Urinary bladder (tissue), 4 donors: ENCODE data around the gene CAPN12. TPM values are rescaled to one million over a fixed set of nuclear protein-coding genes. Genes with fewer than 3 reads are reported as not detected.
A peak's percentile ranks its signal among the peaks of the same experiment; 100 is the strongest.

ENCODE experiments used
- DNase-seq: peaks from one replicate; pipeline ENCODE4 v3.0.0-alpha.2; 2015; ENCODE audit errors: extremely low spot score
- H3K27ac ChIP-seq: one replicate; pipeline ENCODE4 v1.5.1; 2013; ENCODE audit warnings: low read depth, mild to moderate bottlenecking, moderate library complexity
- H3K36me3 ChIP-seq: one replicate; pipeline ENCODE4 v1.6.1; 2013; ENCODE audit warnings: mild to moderate bottlenecking, moderate library complexity; ENCODE audit not compliant: insufficient read depth
- H3K4me1 ChIP-seq: one replicate; pipeline ENCODE4 v1.6.1; 2013; ENCODE audit warnings: mild to moderate bottlenecking, moderate library complexity; ENCODE audit not compliant: insufficient read depth
- H3K4me3 ChIP-seq: one replicate; pipeline ENCODE4 v1.5.1; 2013; ENCODE audit warnings: low read depth, low read length
- WGBS: extraction: QIAGEN DNeasy Blood & Tissue Kit; methylation state at CpG from one replicate; pipeline ENCODE4 v1.1.7; 2013; 5-methylcytosine and 5-hydroxymethylcytosine counted together
- polyA plus RNA-seq: library from polyadenylated mRNA; stranded (reverse); fragments of 200-250 nt; gene quantifications from one replicate; pipeline ENCODE4 v1.2.3, GENCODE V29; 2013
- total RNA-seq: library from RNA; depleted of rRNA; stranded (reverse); fragments of >200 nt; gene quantifications from one replicate; pipeline ENCODE4 v1.2.3, GENCODE V29; 2014
- donor health status: healthy with polysubstance abuse.
- donor health status: healthy.

CAPN12 gene
- total and polyA plus RNA-seq, 2 donors: 1.4 to 3.2 TPM

GRCh38 chr19:38722947-38723605 lies 21.2 kb downstream of the CAPN12 start:
- WGBS: 87% methylated on average over 10 of the region's 10 CpGs
- H3K27ac ChIP-seq: no peak overlapping the region
- H3K36me3 ChIP-seq: peaks cover 9% of the 10 kb centered on the region
- H3K4me1 ChIP-seq: no peaks in the 10 kb centered on the region
- H3K4me3 ChIP-seq: no peak overlapping the region
- DNase-seq: no peak

- Histone ChIP-seq H3K4me1 (no peaks in the 10 kb centered on the region), H3K4me3 (no peak overlapping the region), H3K36me3 (peaks cover 2% of the 10 kb centered on the region), H3K27ac (peak overlapping the region; percentile 38)
- no peak for DNase-seq
- 67% methylated on average over 17 of the region's 17 CpGs for WGBS
Measured at GRCh38 chr19:38721979-38722773, 22.1 kb downstream of the CAPN12 start.

GRCh38 chr19:38721496-38721895 lies 22.8 kb downstream of the CAPN12 start:
- no peak for DNase-seq
- H3K36me3 ChIP-seq: peaks cover 1% of the 10 kb centered on the region
- WGBS: 88% methylated on average over 20 of the region's 20 CpGs

GRCh38 chr19:38720559-38721236 lies 23.6 kb downstream of the CAPN12 start:
- Histone ChIP-seq H3K4me1 (no peaks in the 10 kb centered on the region), H3K36me3 (peaks cover 1% of the 10 kb centered on the region), H3K4me3 (no peak overlapping the region), H3K27ac (no peak overlapping the region)
- DNase-seq: no peak
- 94% methylated on average over 15 of the region's 15 CpGs for WGBS

More at GRCh38 chr19:38721496-38721895, 22.8 kb downstream of the CAPN12 start:
- Histone ChIP-seq H3K4me3 (no peak overlapping the region), H3K27ac (no peak overlapping the region), H3K4me1 (no peaks in the 10 kb centered on the region)

GRCh38 chr19:38719761-38720558 lies 24.3 kb downstream of the CAPN12 start:
- no peak overlapping the region for H3K27ac ChIP-seq
- no peak for DNase-seq
- 74% methylated on average over 24 of the region's 24 CpGs for WGBS
- peaks cover 1% of the 10 kb centered on the region for H3K36me3 ChIP-seq
- no peak overlapping the region for H3K4me3 ChIP-seq
- no peaks in the 10 kb centered on the region for H3K4me1 ChIP-seq

- Histone ChIP-seq H3K4me1 (no peaks in the 10 kb centered on the region), H3K27ac (no peak overlapping the region), H3K36me3 (peaks cover 1% of the 10 kb centered on the region), H3K4me3 (no peak overlapping the region)
- DNase-seq: no peak
- 66% methylated on average over 24 of the region's 24 CpGs for WGBS
Measured at GRCh38 chr19:38718747-38719543, 25.3 kb downstream of the CAPN12 start.

GRCh38 chr19:38717855-38718254 lies 26.4 kb downstream of the CAPN12 start:
- peaks cover 1% of the 10 kb centered on the region for H3K36me3 ChIP-seq
- 86% methylated on average over 11 of the region's 11 CpGs for WGBS

GRCh38 chr19:38717051-38717450 lies 27.2 kb downstream of the CAPN12 start:
- no peak overlapping the region for H3K27ac ChIP-seq
- no peak overlapping the region for H3K4me3 ChIP-seq
- H3K4me1 ChIP-seq: no peaks in the 10 kb centered on the region
- peaks cover 1% of the 10 kb centered on the region for H3K36me3 ChIP-seq
- WGBS: 93% methylated on average over 17 of the region's 17 CpGs
- no peak for DNase-seq

More at GRCh38 chr19:38717855-38718254, 26.4 kb downstream of the CAPN12 start:
- no peak for DNase-seq
- no peaks in the 10 kb centered on the region for H3K4me1 ChIP-seq
- H3K27ac ChIP-seq: no peak overlapping the region
- H3K4me3 ChIP-seq: no peak overlapping the region

GRCh38 chr19:38715555-38715954 lies 28.7 kb downstream of the CAPN12 start:
- H3K4me1 ChIP-seq: no peaks in the 10 kb centered on the region
- WGBS: 64% methylated on average over 3 of the region's 3 CpGs
- no peak for DNase-seq
- no peak overlapping the region for H3K4me3 ChIP-seq
- peaks cover 1% of the 10 kb centered on the region for H3K36me3 ChIP-seq
- no peak overlapping the region for H3K27ac ChIP-seq

GRCh38 chr19:38714354-38714778 lies 29.9 kb downstream of the CAPN12 start:
- DNase-seq: no peak
- no peaks in the 10 kb centered on the region for H3K4me1 ChIP-seq
- WGBS: 81% methylated on average over 14 of the region's 14 CpGs
- H3K36me3 ChIP-seq: peaks cover 1% of the 10 kb centered on the region
- H3K27ac ChIP-seq: no peak overlapping the region
- no peak overlapping the region for H3K4me3 ChIP-seq

GRCh38 chr19:38713865-38714264 lies 30.4 kb downstream of the CAPN12 start:
- Histone ChIP-seq H3K36me3 (peaks cover 1% of the 10 kb centered on the region), H3K4me1 (no peaks in the 10 kb centered on the region), H3K27ac (no peak overlapping the region), H3K4me3 (no peak overlapping the region)
- WGBS: 90% methylated on average over 14 of the region's 14 CpGs
- no peak for DNase-seq

GRCh38 chr19:38713227-38713649 lies 31.0 kb downstream of the CAPN12 start:
- H3K4me3 ChIP-seq: no peak overlapping the region
- 36% methylated on average over 19 of the region's 19 CpGs for WGBS
- DNase-seq: no peak
- peaks cover 1% of the 10 kb centered on the region for H3K36me3 ChIP-seq
- no peaks in the 10 kb centered on the region for H3K4me1 ChIP-seq
- no peak overlapping the region for H3K27ac ChIP-seq
